Stimulated activated CD4-positive, alpha-beta T cell treated with anti-CD3 and anti-CD28 coated beads, Interleukin-12 subunit alpha, Interleukin-12 subunit beta, amount 100 ng/mL, for 48 hours (primary cell): ENCODE results near the gene ZMYND8.
A peak's percentile ranks its signal among the peaks of the same experiment; 100 is the strongest.
"Not testable (repeated sequence)": the region's sequence is repeated elsewhere in the genome, so short reads cannot be mapped to it uniquely, and the experiment has no call there.

Experiments
- DNase-seq, 3 donors: peaks; one replicate each; pipeline ENCODE4 v3.0.0-alpha.2; 2020; ENCODE audit warnings: low read depth in 2 of 3, low spot score in 1 of 3

ZMYND8 gene

DNA sequence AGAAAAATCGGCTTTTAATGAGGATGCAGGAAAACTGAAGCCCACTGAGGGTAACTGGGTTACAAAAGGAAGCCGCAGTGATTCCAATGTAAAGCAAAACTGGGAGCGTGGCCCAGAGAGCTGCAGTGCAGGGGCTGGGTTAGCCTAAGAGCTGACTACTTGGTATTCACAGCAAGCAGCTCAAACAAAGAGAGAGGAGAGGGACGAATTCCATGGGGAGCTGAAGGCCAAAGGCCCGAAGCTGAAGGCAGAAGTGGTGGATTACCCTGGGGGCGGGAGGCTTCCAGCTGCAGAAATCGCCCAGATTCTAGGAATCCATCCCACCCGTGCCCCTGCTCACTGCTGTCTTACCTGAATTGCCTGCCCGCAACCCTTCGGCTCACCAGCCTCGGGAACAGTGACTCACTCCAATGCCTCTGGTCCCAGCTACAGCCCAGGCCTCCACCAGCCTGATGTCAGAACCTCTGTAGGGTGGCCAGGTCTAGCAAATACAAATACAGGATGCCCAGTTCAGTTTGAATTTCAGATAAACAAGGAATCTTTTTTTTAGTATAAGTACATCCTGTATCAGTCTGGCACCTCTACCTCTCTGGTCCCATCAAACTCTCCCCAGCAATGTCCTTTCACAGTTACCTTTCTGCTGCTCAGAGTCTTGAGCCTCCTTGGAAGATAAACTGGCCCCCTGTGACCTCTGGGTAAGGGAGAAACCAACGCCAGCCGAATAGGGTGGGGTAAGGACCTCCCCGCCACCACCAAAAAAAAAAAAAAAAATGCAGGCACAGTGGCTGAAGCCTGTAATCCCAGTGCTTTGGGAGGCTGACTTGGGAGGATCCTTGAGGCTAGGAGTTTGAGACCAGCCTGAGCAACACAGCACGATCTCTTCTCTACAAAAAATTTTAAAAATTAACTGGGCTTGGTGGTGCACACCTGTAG is 14.6 kb upstream of the ZMYND8 start:
- DNase-seq = no peak

DNA sequence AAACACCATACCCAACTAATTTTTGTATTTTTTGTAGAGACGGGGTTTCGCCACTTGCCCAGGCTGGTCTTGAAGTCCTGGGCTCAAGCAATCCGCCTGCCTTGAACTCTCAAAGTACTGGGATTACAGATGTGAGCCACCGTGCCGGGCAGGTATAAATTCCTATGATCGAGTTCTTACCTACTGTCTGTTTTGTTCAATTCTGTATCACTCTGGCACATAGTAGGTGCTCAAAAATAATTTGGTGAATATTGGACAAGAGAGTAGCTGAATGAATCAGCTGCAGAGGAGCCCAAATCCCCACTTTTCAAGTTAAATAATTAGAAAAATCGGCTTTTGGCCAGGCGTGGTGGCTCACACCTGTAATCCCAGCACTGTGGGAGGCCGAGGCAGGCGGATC is 13.7 kb upstream of the ZMYND8 start:
- no peak for DNase-seq

DNA sequence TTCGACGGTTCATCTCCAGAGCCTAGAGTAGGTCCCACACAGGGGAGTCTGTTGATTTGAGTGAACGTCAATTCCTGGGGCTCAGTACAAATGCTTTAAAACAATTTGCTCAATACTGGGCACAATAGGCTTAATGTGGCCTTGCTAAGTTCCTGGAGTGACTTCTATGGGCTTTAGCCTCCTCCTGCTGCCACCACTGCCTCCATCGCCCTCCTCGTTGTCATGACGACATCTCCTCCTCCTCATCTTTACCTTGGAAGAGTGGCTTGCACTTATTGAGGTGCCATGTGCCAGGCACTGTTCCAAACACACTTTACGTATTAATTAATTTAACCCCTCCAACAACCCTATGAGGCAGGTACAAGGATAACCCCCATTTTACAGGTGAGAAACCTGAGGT is 11.8 kb upstream of the ZMYND8 start:
- DNase-seq = no peak

- DNase-seq = not testable (repeated sequence)
Measured at GRCh38 chr20:47366301-47366700, 9.8 kb upstream of the ZMYND8 start.

GRCh38 chr20:47365023-47365764 is 8.7 kb upstream of the ZMYND8 start:
- no peak for DNase-seq

- no peak for DNase-seq
Measured at GRCh38 chr20:47362361-47363219, 6.1 kb upstream of the ZMYND8 start.

- DNase-seq = no peak
Measured at GRCh38 chr20:47361057-47361915, 4.8 kb upstream of the ZMYND8 start.

GRCh38 chr20:47360297-47361056 is 4.0 kb upstream of the ZMYND8 start:
- no peak for DNase-seq

DNA sequence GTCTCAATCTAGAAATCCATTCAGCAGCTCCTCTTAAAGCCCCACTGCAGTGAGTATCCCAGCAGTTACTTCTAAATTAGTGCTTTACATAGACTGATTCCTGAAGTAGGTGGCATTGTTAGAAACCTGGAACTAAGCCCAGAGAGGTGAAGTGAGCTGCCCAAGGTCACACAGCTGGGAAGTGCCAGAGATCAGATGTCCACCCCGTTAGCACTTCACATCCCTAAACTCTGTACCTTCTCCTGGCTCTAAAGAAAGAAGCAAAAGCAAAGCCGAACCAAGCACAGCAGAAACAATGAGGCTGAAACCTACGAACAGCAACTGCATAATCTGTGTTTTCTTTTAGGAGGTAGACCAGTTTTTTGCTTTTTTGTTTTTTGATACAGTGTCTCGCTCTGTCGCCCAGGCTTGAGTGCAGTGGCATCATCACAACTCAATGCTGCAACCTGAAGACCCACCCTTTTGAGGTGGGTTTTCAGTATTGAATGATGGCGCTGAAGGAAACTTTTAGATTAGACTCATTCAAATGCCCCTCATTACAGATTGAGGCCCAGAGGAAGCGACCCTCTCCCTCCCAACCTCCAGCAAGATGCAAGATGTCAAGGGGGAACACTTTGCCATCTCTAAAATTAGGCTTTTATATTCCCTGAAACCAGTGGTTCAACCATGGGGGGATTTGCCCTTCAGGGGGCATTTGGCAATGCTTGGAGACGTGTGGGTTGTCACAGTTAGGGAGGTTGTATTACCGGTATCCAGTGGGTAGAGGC is 3.2 kb upstream of the ZMYND8 start:
- DNase-seq = no peak

DNA sequence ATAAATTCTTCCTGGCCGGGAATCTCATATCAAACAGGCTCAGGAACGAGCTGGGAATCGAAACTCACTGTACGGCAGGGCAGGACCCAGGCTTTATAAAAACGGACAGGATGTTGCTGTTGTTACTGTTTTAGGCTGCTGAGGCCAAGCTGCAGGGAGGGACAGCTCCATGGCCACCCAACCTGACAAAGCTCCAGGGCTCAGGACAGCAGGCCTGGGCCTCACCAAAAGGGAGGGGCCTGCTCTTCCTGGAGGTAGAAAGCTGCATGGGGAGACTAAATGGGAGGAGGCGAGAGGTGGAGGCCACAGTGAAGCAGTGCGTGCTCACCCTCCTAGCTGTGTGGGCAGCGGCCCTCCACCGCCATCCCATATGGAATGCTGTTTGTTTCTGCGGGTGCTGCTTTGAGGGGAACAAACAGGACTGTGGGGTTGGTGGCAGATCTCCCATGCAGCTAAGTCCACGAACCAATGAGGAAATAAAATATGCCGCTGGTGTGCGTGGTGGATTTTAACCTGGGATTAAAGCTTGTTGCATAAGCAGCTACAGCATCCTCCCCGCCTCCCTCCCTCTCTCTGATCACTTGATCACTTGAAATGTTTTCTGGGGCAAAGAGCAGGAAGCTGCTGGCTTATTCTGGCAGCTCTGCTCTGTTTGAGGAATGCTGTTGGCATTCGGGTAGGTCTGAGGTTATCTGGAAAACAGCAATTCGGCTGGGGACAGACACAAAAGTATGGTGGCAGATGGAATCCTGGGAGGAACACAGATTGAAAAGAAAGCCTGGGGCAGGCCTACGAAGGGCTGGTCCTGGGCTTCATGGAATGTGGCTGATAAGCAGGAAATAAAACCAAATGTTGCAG is 2.4 kb upstream of the ZMYND8 start:
- no peak for DNase-seq

DNA sequence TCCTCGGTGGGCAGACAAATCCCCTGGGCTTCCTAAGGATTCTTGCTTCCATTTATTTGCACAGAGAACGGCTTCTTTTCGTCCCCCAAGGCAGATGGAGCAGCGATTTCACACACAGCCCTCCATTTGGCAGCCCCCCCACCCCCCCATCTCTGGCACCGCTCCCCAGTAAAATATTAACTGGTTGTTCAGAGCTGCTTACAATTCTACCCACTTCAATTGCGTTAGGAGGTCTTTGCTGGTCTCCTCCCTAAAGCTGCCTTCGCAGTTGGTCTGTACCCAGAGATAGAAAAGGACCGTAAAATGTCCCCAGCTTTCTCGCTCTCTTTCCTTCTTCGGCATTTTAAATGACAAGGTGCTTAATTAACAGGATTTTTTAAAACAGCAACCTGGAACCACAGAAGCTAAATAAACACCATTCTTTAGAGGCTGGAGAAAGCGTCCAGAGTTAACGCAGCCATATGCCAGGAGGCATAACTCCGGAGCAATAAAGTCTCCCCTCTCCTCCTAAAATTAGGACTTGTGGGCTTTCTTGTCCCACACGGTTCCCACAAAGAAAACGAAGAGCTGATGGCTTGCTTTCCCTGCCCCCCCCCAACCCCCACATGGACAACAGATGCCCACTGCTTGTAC is 1.7 kb upstream of the ZMYND8 start:
- no peak for DNase-seq

- DNase-seq = peak; percentile 39 to 58 (median 55)
Measured at GRCh38 chr20:47357296-47358038, 968 bp upstream of the ZMYND8 start.

DNA sequence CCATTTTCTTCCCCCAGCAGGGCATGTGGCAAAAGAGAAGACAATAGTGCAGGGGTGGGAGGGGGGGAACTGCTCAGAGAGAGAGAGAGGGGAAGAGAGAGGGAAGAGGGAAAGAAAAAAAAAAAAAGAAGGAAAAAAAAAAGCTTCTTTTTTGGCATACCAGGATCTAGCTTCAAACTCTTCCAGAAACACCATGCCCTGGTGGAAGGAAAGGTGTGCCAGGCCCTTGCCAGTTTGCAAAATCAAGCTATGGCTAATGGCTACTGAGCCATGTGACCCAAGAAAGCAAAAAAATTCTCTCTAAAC is 326 bp downstream of the ZMYND8 start:
- DNase-seq = no peak

DNA sequence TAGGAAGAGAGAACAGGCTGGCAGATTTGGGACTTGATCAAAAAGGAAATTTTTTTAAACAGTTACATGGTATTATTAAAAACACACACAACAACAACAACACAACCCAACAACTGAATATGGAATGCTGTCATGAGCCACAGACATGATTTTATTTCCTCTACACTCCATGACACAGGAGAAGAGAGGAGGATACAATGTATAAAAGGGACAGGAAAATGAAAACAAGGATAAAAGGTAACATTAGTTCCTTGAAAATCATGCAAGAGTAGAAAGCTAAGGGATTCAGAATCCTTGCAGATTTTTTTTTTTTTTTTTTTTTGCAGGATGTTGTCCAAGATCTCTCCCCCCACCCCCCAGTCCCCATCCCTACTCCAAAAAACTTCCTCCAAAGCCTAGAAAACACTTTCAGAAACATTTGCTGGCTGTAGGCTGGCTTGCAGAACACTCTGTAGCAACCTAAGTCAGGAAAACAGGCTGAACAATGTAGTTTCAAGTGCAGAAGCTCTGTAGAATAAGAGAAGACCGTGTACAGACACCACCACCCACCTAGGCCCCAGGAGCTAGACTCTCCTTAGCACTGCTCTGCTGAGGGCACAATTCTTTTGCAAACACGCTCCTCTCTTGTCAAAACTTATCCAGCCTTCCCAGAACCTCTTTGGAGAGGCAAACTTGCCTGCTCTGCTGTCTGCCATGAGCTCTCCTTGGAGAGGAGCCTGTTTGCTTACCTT is 845 bp downstream of the ZMYND8 start:
- DNase-seq = no peak

DNA sequence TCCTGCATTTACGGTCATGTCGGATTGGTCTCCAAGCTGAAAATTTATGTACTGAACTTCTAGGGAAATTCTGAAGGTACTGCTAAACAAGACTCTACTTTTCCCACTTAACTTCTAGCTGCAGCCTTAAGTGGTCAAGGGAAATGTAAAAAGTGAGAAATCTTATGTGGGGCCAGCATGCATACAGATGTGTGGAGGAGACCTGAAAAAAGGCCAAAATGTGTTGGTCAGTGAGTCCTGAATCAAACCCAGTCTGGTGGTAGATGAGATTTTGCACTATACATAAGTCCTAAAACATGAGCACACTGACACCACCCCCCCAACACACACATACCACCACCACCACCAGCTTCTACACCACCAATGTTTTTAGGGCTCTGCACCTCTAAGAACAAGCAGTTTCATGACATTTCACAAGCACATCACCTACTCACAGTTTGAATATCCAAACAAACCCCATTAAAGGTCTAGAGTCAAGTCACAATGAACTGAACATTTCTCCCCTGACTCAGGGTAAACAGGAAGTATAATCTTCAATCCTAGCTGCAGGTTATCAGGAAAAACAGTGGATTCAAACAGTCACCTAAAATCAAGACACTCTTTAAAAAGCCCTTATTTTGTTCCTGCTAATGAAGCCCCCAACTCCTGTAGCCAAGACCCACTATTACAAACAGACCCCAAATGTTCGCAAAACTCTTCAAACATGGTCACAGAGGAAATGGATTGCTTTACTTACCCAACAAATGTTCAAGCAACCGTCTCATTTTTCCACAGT is 1.6 kb downstream of the ZMYND8 start:
- no peak for DNase-seq

- no peak for DNase-seq
Measured at GRCh38 chr20:47354464-47354713, 2.1 kb downstream of the ZMYND8 start.
